Measurements from ENCODE around the gene GPR137. TPM values are rescaled to one million over a fixed set of nuclear protein-coding genes. Genes with fewer than 3 reads are reported as not detected.

GPR137 gene
- total RNA-seq, 2 experiments from 2014 or later = 54.1 to 56.1 TPM

DNA sequence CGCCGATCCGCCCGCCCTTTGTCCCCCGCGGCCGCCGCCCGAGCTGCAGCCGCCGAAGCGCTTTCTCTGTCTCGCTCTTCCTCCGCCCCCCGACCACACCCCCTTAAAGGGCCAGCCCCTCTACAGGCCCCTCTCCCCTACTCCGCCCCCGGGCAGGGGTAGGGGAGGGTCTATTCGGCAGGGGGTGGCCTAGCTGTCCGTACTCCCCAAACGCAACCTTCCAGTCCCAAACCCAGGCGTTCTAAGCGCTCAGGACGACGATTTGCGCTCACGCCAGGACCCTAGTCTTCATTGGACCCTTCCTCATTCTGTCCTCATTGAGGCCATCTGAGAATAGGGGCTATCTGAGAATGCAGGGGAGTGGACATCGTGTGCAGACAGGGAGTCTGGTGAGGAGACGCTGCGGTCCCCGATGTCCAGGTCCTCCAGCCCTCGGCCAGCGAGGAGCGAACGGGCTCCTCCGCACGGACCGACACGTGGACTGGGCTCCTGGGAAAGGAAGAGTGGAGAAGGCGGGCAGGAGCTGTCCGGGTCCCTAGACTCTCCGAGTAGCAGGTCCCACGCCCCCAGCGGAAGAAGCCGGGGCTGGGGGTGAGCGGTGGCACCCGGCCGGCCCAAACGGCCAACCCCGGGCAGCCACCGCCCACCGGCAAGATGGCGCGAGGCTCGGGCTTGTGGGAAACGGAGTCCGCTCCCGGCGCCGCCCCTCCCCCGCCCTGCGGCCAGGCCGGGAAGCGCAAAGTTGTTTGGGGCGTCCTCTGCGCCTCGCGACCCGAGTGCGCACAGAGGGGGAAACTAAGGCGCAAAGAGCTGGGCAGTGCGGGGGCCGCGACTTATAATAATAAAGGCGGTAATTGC, 38.5 kb upstream of the GPR137 start, which contains the start of gene PPP1R14B:
TSS of gene PPP1R14B (minus strand) at position 73 of the 858 bp plus-strand sequence. CDS start 270 bp downstream, outside the sequence.
- ChIA-PET POLR2A (interaction anchor here (0.6 to 2.7 kb wide), 7 partner anchors 23 to 93 kb away, joined by 3 to 18 read pairs (median 3); partner anchors contain the start of genes CCDC88B, ESRRA, STIP1 and TRMT112), CTCF (interaction anchor here (0.8 to 2.9 kb wide), 7 partner anchors 9 to 54 kb away, joined by 4 to 16 read pairs (median 6); partner anchors contain the start of genes CATSPERZ and FERMT3)

DNA sequence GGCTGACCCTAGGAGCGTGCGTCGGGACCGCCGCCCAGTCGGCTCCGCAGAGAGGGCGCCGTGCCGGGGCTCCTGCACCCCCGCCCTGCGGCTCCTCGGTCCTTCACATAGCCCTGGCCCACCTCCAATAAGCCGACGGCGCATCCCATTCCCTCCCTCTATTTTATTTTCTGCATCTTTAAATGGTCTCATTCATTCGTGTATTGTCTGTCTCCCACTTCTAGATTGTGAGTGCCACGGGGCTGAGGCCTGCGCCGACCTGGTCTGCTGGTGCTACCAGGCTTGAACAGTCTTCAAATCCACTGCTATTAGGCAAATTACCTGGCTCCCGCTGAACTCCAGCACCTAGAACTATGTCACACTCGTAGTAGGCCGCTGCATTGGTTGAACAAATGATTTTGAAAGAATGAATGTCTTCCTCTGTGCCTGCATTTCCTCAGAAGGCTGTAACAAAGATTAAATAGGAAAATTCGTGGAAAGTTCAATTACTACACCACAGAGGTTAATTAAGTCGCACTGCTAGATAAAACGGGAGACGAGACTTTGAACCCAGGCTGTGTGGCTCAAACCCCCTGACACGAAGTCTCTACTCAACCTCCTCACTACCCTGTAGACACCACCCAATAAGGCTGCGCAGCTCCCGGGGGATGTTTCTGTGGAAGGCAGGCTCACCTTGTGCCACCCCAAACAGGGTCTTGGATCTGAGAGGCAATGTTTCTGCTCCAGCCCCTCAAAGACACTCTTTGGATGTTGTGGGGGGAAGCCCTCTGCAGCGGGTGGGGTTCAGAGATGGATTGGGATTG, 37.7 kb upstream of the GPR137 start:
- ChIA-PET CTCF (interaction anchor here (2.5 to 5.0 kb wide), 4 partner anchors 21 to 55 kb away, joined by 10 to 61 read pairs (median 28); partner anchors contain the start of genes CATSPERZ and ESRRA), POLR2A (interaction anchor here (1.1 to 1.9 kb wide), 2 partner anchors 56 to 62 kb away, joined by 3 to 8 read pairs; partner anchors contain the start of genes ESRRA and STIP1)

DNA sequence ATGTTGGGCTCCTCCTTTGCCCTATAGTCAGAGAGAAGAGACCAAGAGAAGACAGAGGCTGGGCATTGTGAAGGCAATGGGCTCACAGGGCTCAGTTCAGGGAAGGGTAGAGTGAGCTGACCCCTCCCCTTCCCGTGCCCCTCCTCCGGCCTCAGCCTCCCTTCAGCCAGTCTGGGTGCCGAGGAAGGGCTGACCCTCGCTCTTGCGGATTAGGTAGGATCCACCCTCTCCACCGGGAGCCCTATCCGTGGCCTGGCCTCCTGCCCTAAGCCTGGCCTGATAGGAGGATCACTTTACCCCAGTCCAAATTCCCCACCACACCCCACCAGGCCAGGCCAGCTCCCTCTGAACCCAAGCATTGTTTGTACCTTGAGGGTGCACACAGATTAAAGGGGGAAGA, 37.1 kb upstream of the GPR137 start:
- ChIA-PET POLR2A (interaction anchor here (1.3 kb wide), 1 partner anchor 63 kb away, joined by 4 read pairs; the partner anchor contains the start of gene STIP1), CTCF (interaction anchor here (1.4 to 5.0 kb wide), 3 partner anchors 9 to 55 kb away, joined by 7 to 61 read pairs (median 39); partner anchors contain the start of genes CATSPERZ and ESRRA)

DNA sequence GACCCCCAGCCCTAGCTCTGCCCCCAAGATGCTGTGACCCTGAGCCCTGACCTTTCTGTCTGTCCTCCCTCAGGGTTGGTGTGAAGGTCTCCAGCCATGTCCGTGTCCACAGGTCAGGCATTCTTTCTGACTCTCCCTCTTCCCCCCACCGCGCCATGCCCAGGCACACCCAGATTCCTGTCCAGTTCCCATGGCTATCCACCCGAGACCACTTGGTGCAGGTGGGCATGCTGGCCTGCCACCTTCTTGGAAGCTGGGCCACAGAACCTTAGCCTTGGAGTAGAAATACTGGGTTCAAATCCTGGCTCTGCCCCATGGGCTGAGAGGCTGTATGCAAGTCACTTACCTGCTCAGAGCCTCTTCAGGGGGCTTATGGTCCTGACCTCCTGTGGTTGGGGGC, 36.6 kb upstream of the GPR137 start:
- POLR2A ChIA-PET = interaction anchor here (0.6 to 1.3 kb wide), 2 partner anchors 56 to 63 kb away, joined by 3 to 4 read pairs; partner anchors contain the start of gene STIP1
- CTCF ChIA-PET = interaction anchor here (1.1 to 5.0 kb wide), 6 partner anchors 8 to 54 kb away, joined by 7 to 61 read pairs (median 20); partner anchors contain the start of genes CATSPERZ, ESRRA, FERMT3 and FKBP2

DNA sequence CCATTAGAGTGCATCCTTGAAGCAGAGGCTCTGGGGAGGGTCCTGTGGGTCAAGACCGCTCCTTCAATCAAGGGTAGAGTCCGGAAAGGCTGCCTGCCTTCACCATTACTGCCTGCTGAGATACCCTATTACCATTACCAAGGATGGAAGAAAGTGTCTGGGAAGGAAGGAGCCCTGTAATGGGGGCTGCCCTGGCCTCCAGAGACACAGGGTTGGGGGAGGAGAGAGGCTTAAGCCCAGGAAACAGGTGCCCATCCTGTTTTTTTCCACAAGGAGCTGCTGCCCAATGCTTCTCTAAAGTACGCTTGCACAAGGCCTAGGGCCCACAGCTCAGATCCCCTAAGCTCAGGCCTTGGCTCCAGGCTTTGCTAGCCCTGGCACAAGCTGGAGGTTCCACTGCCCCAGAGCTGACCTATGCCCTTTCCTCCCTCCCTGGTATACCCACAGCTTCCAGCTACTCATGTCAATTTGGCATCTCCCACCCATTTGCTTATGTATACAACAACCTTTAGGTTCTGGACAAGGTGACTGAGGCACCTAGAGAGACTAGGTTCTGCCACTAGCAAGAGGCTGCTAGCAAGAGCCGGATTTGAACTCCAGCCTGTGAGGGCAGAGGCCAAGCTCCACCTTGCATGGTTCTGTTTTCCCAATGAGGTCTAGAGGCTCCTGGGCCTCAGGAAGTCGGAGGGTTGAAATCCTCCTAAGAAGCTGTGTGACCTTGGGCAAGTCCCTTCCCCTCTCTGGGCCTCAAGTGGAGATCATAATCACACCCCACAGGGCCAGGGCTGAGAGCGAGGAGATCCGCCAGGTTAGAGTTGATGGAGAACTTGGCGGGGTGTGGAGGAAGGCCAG, 35.9 kb upstream of the GPR137 start:
- ChIA-PET POLR2A (interaction anchor here (0.6 to 1.3 kb wide), 2 partner anchors 55 to 64 kb away, joined by 3 to 4 read pairs; partner anchors contain the start of gene STIP1), CTCF (interaction anchor here (1.0 to 5.0 kb wide), 11 partner anchors 8 to 53 kb away, joined by 3 to 61 read pairs (median 8); partner anchors contain the start of genes BAD, CATSPERZ, ESRRA and FERMT3)

DNA sequence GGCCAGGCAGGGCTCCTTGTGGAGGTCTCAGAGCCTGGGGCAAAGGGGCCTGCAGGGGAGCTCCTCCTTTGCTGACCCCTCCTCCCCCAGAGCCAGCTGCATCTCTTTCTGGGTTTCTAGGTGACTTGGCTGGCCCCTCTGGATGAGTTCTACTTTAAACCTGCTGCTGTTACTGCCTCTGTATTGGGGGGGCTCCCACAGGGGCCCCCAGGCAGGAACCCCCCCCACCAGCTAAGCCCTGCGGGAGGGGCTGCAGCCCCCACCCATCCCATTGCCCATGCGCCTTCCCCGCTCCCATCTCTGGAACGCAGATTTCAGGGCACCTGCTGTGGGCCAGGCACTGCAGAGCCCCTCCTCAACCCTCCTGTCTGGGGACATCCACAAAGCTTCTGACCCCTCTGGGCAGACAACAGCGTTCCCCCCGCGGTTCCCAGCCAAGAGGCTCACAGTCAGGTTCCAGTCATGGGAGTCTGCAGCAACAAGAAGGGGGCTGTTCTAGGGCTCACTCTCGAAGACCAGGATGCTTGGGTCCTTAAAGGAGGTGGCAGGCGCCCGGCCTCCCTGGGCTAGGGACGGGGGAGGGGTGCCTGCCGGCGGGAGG, 35.1 kb upstream of the GPR137 start:
- POLR2A ChIA-PET = no interaction called here
- CTCF ChIA-PET = interaction anchor here (0.7 to 5.0 kb wide), 14 partner anchors 8 to 67 kb away, joined by 3 to 61 read pairs (median 8); partner anchors contain the start of genes BAD, CATSPERZ, ESRRA and FERMT3

DNA sequence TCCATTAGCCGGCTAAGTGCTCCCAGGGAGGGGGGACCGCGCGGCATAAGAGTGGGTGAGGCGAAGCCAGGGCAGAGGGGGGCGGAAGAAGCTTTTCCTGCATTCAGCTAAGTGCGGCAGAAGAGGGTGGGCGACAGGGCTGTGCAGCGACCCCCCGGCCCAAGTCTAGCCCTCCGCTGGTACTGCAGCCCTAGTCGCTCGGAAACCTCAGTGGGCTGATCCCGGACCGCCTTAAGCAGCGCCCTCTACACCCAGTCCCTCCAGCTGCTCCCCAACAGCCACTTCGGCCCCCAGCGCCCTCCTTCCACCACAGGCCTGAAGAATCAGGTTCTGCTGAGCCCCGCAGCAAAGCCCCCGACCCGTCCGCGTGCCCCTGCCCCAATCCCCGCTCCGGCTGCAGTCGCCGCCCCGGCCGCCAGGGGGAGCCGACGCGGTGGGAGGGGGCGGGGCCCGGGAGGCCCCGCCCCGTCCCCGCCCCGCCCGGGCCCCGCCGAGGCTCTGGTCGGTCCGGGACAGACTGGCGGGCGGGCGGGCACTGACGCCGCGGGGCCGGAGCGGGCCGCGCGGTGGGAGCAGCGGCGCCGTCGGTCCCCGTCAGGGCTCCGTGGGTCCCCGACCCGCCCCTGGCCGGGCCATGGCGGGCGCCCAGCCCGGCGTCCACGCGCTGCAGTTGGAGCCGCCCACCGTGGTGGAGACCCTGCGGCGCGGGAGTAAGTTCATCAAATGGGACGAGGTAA, 34.5 kb upstream of the GPR137 start, which contains the start of gene PLCB3:
TSS of gene PLCB3 (plus strand) at position 515 of the 737 bp plus-strand sequence. CDS start at position 635, 120 bp downstream.
- POLR2A ChIA-PET = interaction anchor here (1.7 kb wide), 1 partner anchor 17 kb away, joined by 10 read pairs; no protein-coding TSS in a partner anchor

DNA sequence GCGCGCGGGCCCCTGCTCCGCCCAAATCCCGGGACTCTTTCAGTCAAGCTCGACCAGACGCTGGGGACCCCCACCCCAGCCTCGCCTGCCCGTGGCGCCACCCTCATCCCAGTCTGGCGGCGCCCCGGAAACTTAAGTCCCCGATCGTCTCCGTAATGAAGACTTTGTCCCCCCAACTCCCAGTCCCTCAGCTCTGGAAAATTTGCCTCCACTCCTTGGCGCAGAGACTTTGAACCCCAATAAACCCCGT, 34.0 kb upstream of the GPR137 start:
- CTCF ChIA-PET = interaction anchor here (0.7 to 5.0 kb wide), 14 partner anchors 9 to 74 kb away, joined by 3 to 61 read pairs (median 7); partner anchors contain the start of genes BAD, CATSPERZ, ESRRA and FERMT3
- POLR2A ChIA-PET = interaction anchor here (0.6 to 1.7 kb wide), 2 partner anchors 11 to 16 kb away, joined by 3 to 10 read pairs; partner anchors contain the start of gene FKBP2

More for the DNA sequence above, 34.5 kb upstream of the GPR137 start, which contains the start of gene PLCB3:
- CTCF ChIA-PET = interaction anchor here (0.7 to 5.0 kb wide), 18 partner anchors 8 to 74 kb away, joined by 3 to 61 read pairs (median 6); partner anchors contain the start of genes BAD, CATSPERZ, ESRRA and FERMT3

DNA sequence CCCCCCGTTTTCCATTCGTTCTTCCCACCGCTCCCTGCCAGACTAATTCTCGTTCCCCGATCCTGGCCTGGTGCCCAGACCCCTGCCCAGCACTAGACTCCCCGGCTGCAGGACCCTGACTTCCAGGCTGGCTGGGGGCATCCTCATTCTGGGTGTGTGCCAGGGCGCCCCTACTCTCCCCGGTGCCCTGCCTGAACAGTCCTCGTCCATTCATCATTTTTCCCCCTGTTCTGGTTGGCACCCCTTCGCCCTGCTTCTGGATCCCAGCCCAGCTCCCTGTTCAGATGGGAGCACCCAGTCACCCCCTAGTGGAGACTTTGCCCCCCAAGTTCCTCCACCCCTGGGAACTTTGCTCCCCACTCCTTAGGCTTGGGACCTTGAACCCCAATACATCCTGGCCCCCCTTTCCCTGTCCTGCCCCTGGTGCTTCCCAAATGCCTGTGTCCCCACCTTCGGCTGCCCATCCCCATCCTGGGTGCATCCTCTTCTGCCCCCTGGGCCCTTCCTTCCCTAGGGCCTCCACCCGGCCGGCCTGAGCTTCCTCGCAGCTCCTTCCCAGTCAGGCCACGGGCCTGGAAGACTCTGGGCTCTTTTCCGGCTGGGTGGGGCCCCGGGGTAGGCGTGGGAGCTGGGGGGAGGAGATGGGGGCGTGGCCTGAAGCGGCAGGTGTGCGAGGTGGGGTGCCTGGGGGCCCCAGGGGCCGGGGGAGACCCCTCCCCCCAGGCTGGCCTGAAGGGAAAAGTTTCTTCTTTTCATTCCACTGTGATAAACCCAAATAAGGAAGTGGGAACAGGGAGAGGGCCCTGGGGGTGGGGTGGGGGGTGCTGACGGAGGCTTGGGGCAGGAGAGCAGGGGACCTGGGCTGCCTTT, 33.4 kb upstream of the GPR137 start:
- CTCF ChIA-PET = interaction anchor here (0.7 to 5.0 kb wide), 14 partner anchors 9 to 73 kb away, joined by 3 to 61 read pairs (median 7); partner anchors contain the start of genes BAD, CATSPERZ, ESRRA and FERMT3
- POLR2A ChIA-PET = interaction anchor here (0.6 to 1.7 kb wide), 4 partner anchors 11 to 525 kb away, joined by 3 to 10 read pairs (median 4); partner anchors contain the start of gene FKBP2

DNA sequence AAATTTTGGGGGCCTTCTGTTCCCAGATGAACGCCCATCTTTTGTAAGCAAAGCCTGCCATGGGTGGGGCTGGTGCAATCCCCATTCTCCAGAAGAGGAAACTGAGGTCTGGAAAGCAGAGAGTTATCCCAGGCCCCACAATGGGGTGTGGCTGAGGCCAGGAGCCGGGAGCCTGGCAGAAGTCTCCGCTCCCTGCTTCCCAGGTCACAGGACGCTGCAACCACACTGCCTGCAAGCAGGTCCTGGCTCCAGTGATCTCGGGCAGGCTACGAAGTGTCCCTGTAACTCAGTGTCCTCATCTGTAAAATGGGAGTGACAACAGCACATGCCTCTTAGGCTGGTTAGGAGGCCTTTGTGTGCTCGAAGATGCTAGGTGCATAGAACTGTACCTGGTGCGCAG, 32.6 kb upstream of the GPR137 start:
- ChIA-PET POLR2A (no interaction called here), CTCF (interaction anchor here (4.7 kb wide), 1 partner anchor 15 kb away, joined by 39 read pairs; no protein-coding TSS in a partner anchor)

DNA sequence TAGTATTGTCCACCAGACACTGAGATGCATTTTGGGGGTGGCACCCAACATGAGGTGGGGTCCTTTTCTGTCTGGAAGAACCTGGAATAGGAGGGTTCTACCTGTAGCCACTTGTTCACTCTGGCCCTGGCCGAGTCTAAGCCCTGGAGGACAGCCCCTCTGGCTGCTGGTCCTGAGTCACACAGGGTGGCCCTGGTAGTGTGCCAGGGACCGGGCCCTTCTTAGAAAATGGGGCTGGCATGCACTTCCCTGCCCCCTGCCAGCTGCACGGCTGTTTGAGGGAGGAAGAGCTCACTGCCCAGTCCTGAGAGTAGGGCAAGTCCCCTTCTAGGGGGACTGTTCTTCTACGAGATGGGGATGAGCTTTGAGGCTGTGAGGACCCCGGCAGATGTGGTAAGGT, 32.2 kb upstream of the GPR137 start:
- POLR2A ChIA-PET = no interaction called here
- CTCF ChIA-PET = no interaction called here

DNA sequence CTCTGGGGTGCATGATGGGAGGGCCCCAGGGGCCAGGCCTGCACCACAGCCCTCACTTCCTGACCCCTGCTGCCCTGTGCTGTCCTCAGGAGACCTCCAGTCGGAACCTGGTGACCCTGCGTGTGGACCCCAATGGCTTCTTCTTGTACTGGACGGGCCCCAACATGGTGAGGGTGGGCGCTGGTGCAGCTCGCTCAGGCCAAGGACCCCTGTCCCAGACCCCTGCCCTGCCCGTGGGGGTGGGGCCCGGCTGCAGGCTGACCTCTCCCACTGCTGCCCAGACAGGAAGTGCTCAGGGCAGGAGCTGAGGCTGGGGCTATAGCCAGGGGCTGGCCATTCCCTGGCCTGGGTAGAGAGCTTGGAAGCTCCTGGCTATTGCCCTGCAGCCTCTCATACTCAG, 31.3 kb upstream of the GPR137 start:
- ChIA-PET POLR2A (no interaction called here), CTCF (interaction anchor here (2.4 kb wide), 1 partner anchor 47 kb away, joined by 7 read pairs; no protein-coding TSS in a partner anchor)

DNA sequence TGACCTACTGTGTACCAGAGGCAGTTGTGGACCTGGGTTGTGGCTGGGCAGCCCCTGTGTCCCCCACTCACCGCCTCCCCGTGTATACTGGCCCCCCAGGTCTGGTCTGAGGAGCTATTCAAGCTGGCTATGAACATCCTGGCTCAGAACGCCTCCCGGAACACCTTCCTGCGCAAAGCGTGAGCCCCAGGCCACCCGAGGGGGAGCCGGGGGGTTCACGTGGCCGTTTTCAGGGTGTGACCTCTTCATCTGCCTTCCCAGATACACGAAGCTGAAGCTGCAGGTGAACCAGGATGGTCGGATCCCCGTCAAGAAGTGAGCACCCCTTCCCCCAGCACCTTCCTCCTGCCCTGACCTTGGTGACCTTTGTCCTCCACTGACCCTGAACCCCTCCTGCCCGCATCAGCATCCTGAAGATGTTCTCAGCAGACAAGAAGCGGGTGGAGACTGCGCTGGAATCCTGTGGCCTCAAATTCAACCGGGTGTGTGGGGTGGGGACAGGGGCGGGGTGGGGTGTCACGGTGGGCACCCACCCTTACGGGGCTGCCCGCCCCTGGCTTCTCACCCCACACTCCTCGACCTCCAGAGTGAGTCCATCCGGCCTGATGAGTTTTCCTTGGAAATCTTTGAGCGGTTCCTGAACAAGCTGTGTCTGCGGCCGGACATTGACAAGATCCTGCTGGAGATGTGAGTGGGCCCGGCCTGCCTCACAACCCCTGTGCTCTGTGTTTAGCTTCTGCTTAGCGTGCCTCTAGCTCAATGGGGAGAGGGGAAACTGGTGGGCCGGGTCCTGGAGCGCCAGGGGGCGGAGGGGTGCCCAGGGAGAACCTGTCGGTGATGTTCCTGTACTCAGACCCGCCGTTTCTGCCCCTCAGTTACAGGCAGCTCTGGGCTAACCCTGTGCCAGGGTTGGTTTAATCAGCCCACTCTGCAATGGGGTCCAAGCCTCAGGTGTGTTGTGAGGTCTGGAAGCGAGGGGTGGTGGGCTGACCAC, 30.2 kb upstream of the GPR137 start:
- ChIA-PET CTCF (interaction anchor here (1.0 to 2.4 kb wide), 2 partner anchors 9 to 46 kb away, joined by 4 to 7 read pairs; partner anchors contain the start of gene PPP1R14B), POLR2A (interaction anchor here (1.1 to 1.4 kb wide), 2 partner anchors 12 to 14 kb away, joined by 3 to 4 read pairs; partner anchors contain the start of gene FKBP2)

DNA sequence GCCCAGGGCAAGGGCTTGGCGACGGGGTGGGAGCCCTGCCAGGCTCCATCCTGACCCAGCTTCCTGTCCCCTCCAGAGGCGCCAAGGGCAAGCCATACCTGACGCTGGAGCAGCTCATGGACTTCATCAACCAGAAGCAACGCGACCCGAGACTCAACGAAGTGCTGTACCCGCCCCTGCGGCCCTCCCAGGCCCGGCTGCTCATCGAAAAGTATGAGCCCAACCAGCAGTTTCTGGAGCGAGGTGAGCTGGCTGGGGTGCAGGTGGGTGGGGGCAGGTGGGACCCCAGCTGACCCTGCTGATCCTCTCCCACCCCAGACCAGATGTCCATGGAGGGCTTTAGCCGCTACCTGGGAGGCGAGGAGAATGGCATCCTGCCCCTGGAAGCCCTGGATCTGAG, 29.3 kb upstream of the GPR137 start:
- ChIA-PET POLR2A (interaction anchor here (1.1 to 1.4 kb wide), 2 partner anchors 12 to 15 kb away, joined by 3 to 4 read pairs; partner anchors contain the start of gene FKBP2), CTCF (interaction anchor here (1.0 to 2.4 kb wide), 2 partner anchors 10 to 45 kb away, joined by 4 to 7 read pairs; partner anchors contain the start of gene PPP1R14B)
